ENCODE measurements around the gene SRP9. TPM values are rescaled to one million over a fixed set of nuclear protein-coding genes. Genes with fewer than 3 reads are reported as not detected.
A peak's percentile ranks its signal among the peaks of the same experiment; 100 is the strongest.
"Not testable (repeated sequence)": the region's sequence is repeated elsewhere in the genome, so short reads cannot be mapped to it uniquely, and the experiment has no call there.

The SRP9 gene
- total and polyA plus RNA-seq, 3 donors from 2014 or later: 134 to 249 (median 159) TPM

- H3K4me1 ChIP-seq: peaks cover 54% of the 10 kb centered on the region
- no peaks in the 10 kb centered on the region for H3K36me3 ChIP-seq (ENCODE audit: low read depth, missing control alignments)
- peak; percentile 65 for DNase-seq
- H3K9me3 ChIP-seq: no peaks in the 10 kb centered on the region
- 41 to 44% methylated on average over 9 to 10 of the region's 10 CpGs for WGBS, 2 donors
- intact Hi-C loops (cut with DNase I; ENCODE audit: low total_unique reads): no loop called here
- H3K4me3 ChIP-seq: peak overlapping the region; percentile 73 to 77
- peak overlapping the region; percentile 70 to 87 for H3K27ac ChIP-seq
- no peaks in the 10 kb centered on the region for H3K27me3 ChIP-seq
- TF ChIP-seq CTCF (IDR thresholded peaks at IDR 0.05) (peak in 1 of 3 experiments; percentile 19), POLR2A (IDR thresholded peaks at IDR 0.05) (no peak)
These were observed 34.2 kb downstream of the SRP9 start for GRCh38 chr1:225811622-225812487.

- Histone ChIP-seq H3K27ac (peak overlapping the region; percentile 76 to 87), H3K4me3 (no peak overlapping the region), H3K36me3 (ENCODE audit: low read depth, missing control alignments) (no peaks in the 10 kb centered on the region), H3K27me3 (no peaks in the 10 kb centered on the region), H3K4me1 (peaks cover 61% of the 10 kb centered on the region), H3K9me3 (no peaks in the 10 kb centered on the region)
- intact Hi-C loops (cut with DNase I; ENCODE audit: low total_unique reads): no loop called here
- no peak for DNase-seq
- WGBS, 2 donors: 59 to 69% methylated on average over 8 of the region's 8 CpGs
- TF ChIP-seq CTCF (IDR thresholded peaks at IDR 0.05): no peak
- no peak for TF ChIP-seq POLR2A (IDR thresholded peaks at IDR 0.05)
These were observed 35.0 kb downstream of the SRP9 start for GRCh38 chr1:225812488-225813213.

- H3K27ac ChIP-seq: peak overlapping the region; percentile 76 to 87
- intact Hi-C loops (cut with DNase I; ENCODE audit: low total_unique reads): no loop called here
- TF ChIP-seq CTCF (IDR thresholded peaks at IDR 0.05): no peak
- no peak for TF ChIP-seq POLR2A (IDR thresholded peaks at IDR 0.05)
- H3K4me1 ChIP-seq: peaks cover 69% of the 10 kb centered on the region
- H3K9me3 ChIP-seq: no peaks in the 10 kb centered on the region
- H3K4me3 ChIP-seq: no peak overlapping the region
- DNase-seq: peak; percentile 81
- no peaks in the 10 kb centered on the region for H3K36me3 ChIP-seq (ENCODE audit: low read depth, missing control alignments)
- 32 to 59% methylated on average over 8 to 10 of the region's 10 CpGs for WGBS, 2 donors
- H3K27me3 ChIP-seq: no peaks in the 10 kb centered on the region
These were observed 35.8 kb downstream of the SRP9 start for GRCh38 chr1:225813214-225813964.

GRCh38 chr1:225814381-225814780 lies 36.8 kb downstream of the SRP9 start:
- TF ChIP-seq POLR2A (IDR thresholded peaks at IDR 0.05) (no peak), CTCF (IDR thresholded peaks at IDR 0.05) (no peak)
- intact Hi-C loops (cut with DNase I; ENCODE audit: low total_unique reads): no loop called here
- no peak for DNase-seq

GRCh38 chr1:225815090-225815489 lies 37.5 kb downstream of the SRP9 start:
- H3K9me3 ChIP-seq; H3K27me3 ChIP-seq; intact Hi-C loops (cut with DNase I; ENCODE audit: low total_unique reads); H3K4me3 ChIP-seq; H3K36me3 ChIP-seq (ENCODE audit: low read depth, missing control alignments); DNase-seq: not testable (repeated sequence)
- Histone ChIP-seq H3K27ac (peak overlapping the region in 1 of 2 donors; percentile 87), H3K4me1 (peaks cover 81% of the 10 kb centered on the region)
- WGBS, 2 donors: 82% methylated on average over 7 of the region's 7 CpGs

More at GRCh38 chr1:225814381-225814780, 36.8 kb downstream of the SRP9 start:
- peak overlapping the region; percentile 76 to 87 for H3K27ac ChIP-seq
- H3K9me3 ChIP-seq: no peaks in the 10 kb centered on the region
- H3K4me3 ChIP-seq: no peak overlapping the region
- H3K4me1 ChIP-seq: peaks cover 74% of the 10 kb centered on the region
- WGBS, 2 donors: 36 to 53% methylated on average over 4 to 7 of the region's 7 CpGs
- H3K27me3 ChIP-seq: no peaks in the 10 kb centered on the region
- no peaks in the 10 kb centered on the region for H3K36me3 ChIP-seq (ENCODE audit: low read depth, missing control alignments)
